GM12878 (cell line): ENCODE measurements around the gene HCK. TPM values are rescaled to one million over a fixed set of nuclear protein-coding genes. Genes with fewer than 3 reads are reported as not detected.

ENCODE experiments used
- ATAC-seq: fragments of 200-7000 bp; cut with Tn5 transposase; 3 replicates; pipeline ENCODE4 v1.9.1; 2020; ENCODE audit warnings: mild to moderate bottlenecking, moderate library complexity
- BruUV-seq: library from RNA; stranded (reverse); fragments of 400-500 nt; replicated peaks from 2 replicates; lab custom pipeline; 2021; lab: Mats Ljungman, UMichigan
- CTCF ChIA-PET: fragments of 300-600 bp; sonication (Branson Sonifier 250); formaldehyde crosslinking; extraction: SDS; loops from one replicate; lab custom pipeline; 2021; ENCODE audit warnings: inconsistent platforms; lab: Yijun Ruan, JAX
- POLR2A ChIA-PET: fragments of 350-600 bp; formaldehyde crosslinking; extraction: SDS; loops from one replicate; lab custom pipeline; 2021; ENCODE audit warnings: inconsistent platforms; lab: Charles Lee
- RAD21 ChIA-PET: fragments of 300-600 bp; sonication (Branson Sonifier 250); formaldehyde crosslinking; loops from one replicate; lab custom pipeline; 2023; ENCODE audit warnings: antibody characterized with exemption; ENCODE audit not compliant: unreplicated experiment; lab: Charles Lee
- SMC1A ChIA-PET: fragments of 300-600 bp; sonication (Branson Sonifier 250); formaldehyde crosslinking; loops from one replicate; lab custom pipeline; 2023; ENCODE audit not compliant: unreplicated experiment, uncharacterized antibody; lab: Charles Lee
- DNase-seq: peaks from one replicate; pipeline ENCODE4 v3.0.0-alpha.2; 2011; ENCODE audit warnings: low read depth, low spot score
- FAIRE-seq: peaks from 3 replicates; lab custom pipeline; 2011; peaks lifted over from hg19 to GRCh38; lab: Jason Lieb, UNC
- H2AFZ ChIP-seq: 2 replicates; pipeline ENCODE4 v1.6.0; 2011; ENCODE audit warnings: low read depth, low read length, control low read depth; ENCODE audit not compliant: control insufficient read depth
- H3K27ac ChIP-seq: 2 replicates; pipeline ENCODE4 v1.5.1; 2011; ENCODE audit warnings: control low read depth; ENCODE audit not compliant: control insufficient read depth, insufficient read depth
- H3K27me3 ChIP-seq, 2 experiments: replicated peaks in 1 of 2; 2 replicates each; pipeline versions ENCODE4 v1.6.0 to v1.6.1; 2011; ENCODE audit warnings: low read length in 1 of 2; ENCODE audit not compliant: control insufficient read depth in 2 of 2, insufficient read depth in 2 of 2
- H3K36me3 ChIP-seq, 2 experiments: 2 replicates each; pipeline ENCODE4 v1.5.1; 2011; ENCODE audit warnings: low read length in 1 of 2; ENCODE audit not compliant: control insufficient read depth in 2 of 2, insufficient read depth in 2 of 2
- H3K4me1 ChIP-seq: 2 replicates; pipeline ENCODE4 v1.6.1; 2011; ENCODE audit warnings: mild to moderate bottlenecking, low read length, moderate library complexity, mixed read lengths; ENCODE audit not compliant: control insufficient read depth, insufficient read depth
- H3K4me2 ChIP-seq: 2 replicates; pipeline ENCODE4 v1.6.0; 2011; ENCODE audit warnings: control low read depth; ENCODE audit not compliant: control insufficient read depth, insufficient read depth
- H3K4me3 ChIP-seq: fragments of 200-600 bp; sonication (generic); 2 replicates; pipeline ENCODE4 v1.5.1; 2016
- H3K79me2 ChIP-seq: 2 replicates; pipeline ENCODE4 v1.6.0; 2011; ENCODE audit warnings: low read length; ENCODE audit not compliant: control insufficient read depth, insufficient read depth
- H3K9ac ChIP-seq: 2 replicates; pipeline ENCODE4 v1.8.0; 2011; ENCODE audit warnings: low read length, control low read depth, mixed read lengths; ENCODE audit not compliant: control insufficient read depth, insufficient read depth
- H3K9me3 ChIP-seq: replicated peaks from 3 replicates; pipeline ENCODE4 v1.5.1; 2011; ENCODE audit warnings: mild to moderate bottlenecking, low read length; ENCODE audit not compliant: control insufficient read depth, insufficient read depth
- H4K20me1 ChIP-seq: 2 replicates; pipeline ENCODE4 v1.6.0; 2011; ENCODE audit not compliant: control insufficient read depth, insufficient read depth
- RUNX3 ChIP-seq: IDR thresholded peaks from 2 replicates; pipeline ENCODE4 v1.6.1; 2012; ENCODE audit warnings: low read length, inconsistent platforms
- SKIL ChIP-seq: fragments of 450-650 bp; IDR thresholded peaks from 2 replicates; pipeline ENCODE4 v1.6.1; 2017; ENCODE audit warnings: mild to moderate bottlenecking, low read depth, inconsistent platforms; ENCODE audit not compliant: poor library complexity, severe bottlenecking
- WGBS: methylation state at CpG from one replicate; pipeline ENCODE4 v1.1.6; 2016; ENCODE audit warnings: low lambda C conversion rate; ENCODE audit not compliant: insufficient replicate concordance, insufficient coverage; ENCODE audit errors: missing lambda C conversion rate; 5-methylcytosine and 5-hydroxymethylcytosine counted together
- in situ Hi-C: fragments of 300-500 bp; cut with MboI; formaldehyde crosslinking; loops from 9 replicates; pipeline ENCODE4 v1.14.3; 2018; ENCODE audit warnings: mixed read lengths
- intact Hi-C: fragments of 100-400 bp; cut with micrococcal nuclease; formaldehyde crosslinking; loops from one replicate; pipeline ENCODE4 v1.14.2; 2022; ENCODE audit not compliant: unreplicated experiment
- polyA plus RNA-seq, 11 experiments: library from polyadenylated mRNA; depleted of rRNA in 4 of 11; unstranded in 6 of 11; stranded (reverse) in 5 of 11; fragments of >200 nt; fragmentation: Nextera tagmentation in 4 of 11; fragmentation: Illumina TruSeq in 1 of 11; extraction: Ambion mirVana in 4 of 11; extraction: Trizol in 1 of 11; gene quantifications; 1 replicate in 1 of 11; 2 replicates in 10 of 11; pipeline versions ENCODE4 v1.2.1 to v1.2.3, GENCODE V29; 2011 to 2016; ENCODE audit warnings: inconsistent platforms in 2 of 11, missing spikeins in 2 of 11, low read depth in 1 of 11
- total RNA-seq, 4 experiments: library from RNA; depleted of rRNA in 3 of 4; stranded (reverse); fragments of >200 nt in 3 of 4; fragmentation: Illumina TruSeq in 1 of 4; extraction: Trizol in 1 of 4; gene quantifications; 2 replicates each; pipeline versions ENCODE4 v1.2.1 to v1.2.3, GENCODE V29; 2013 to 2021

HCK gene
- total and polyA plus RNA-seq, 10 of the 15 experiments (the other 5 are each of a cell fraction or from before 2014, with no cell fraction given): 1.3 to 30.3 (median 18.5) TPM

GRCh38 chr20:32057656-32058184 lies 5.7 kb downstream of the HCK start:
- Histone ChIP-seq H3K79me2 (peaks cover 7% of the 10 kb centered on the region), H3K9ac (no peak overlapping the region), H3K27me3 (peaks cover 0 to 6% of the 10 kb centered on the region in 2 experiments), H3K4me1 (peaks cover 10% of the 10 kb centered on the region), H3K36me3 (no peaks in the 10 kb centered on the region), H3K27ac (no peak overlapping the region), H3K9me3 (no peaks in the 10 kb centered on the region), H3K4me2 (0 out of 2 replicates have a peak overlapping the region, but pooled peaks have one; percentile 2), H3K4me3 (no peak overlapping the region), H4K20me1 (no peaks in the 10 kb centered on the region; the same call in 1 of the 2 replicates), H2AFZ (no peak overlapping the region)
- DNase-seq (no peak), FAIRE-seq (no peak), ATAC-seq (peak; percentile 20; the same call in 1 of the 3 replicates)
- intact Hi-C loops: no loop called here
- WGBS: 48% methylated on average over 8 of the region's 8 CpGs
- ChIA-PET POLR2A (interaction anchor here (0.7 to 2.6 kb wide), 7 partner anchors 7 to 369 kb away, joined by 3 to 16 read pairs (median 4); no protein-coding TSS in a partner anchor), RAD21 (interaction anchor here (1.2 to 17.3 kb wide), 3 partner anchors 8 to 23 kb away, joined by 4 to 215 read pairs (median 5); no protein-coding TSS in a partner anchor), CTCF (interaction anchor here (1.0 to 10.5 kb wide), 2 partner anchors 10 to 24 kb away, joined by 3 to 106 read pairs; no protein-coding TSS in a partner anchor), SMC1A (interaction anchor here (1.3 to 6.5 kb wide), 3 partner anchors 16 to 34 kb away, joined by 5 to 42 read pairs (median 11); no protein-coding TSS in a partner anchor)
- no TSS peak for BruUV-seq
- TF ChIP-seq RUNX3 (peak; percentile 45; the same call in 1 of the 2 replicates), SKIL (no peak)
- in situ Hi-C loops: no loop called here
